NB4 (cell line): Measurements from ENCODE around the gene MAP3K9.

Source experiments
- DNase-seq: peaks from one replicate; pipeline ENCODE4 v3.0.0; 2010; ENCODE audit warnings: low read depth
- H3K4me3 ChIP-seq: one replicate; pipeline ENCODE4 v1.5.1; 2011; ENCODE audit warnings: mild to moderate bottlenecking, low read depth, low read length, moderate library complexity
- CTCF ChIP-seq: IDR thresholded peaks from one replicate; pipeline ENCODE4 v1.5.1; 2012; ENCODE audit warnings: low read depth, low read length
- MAX ChIP-seq: IDR thresholded peaks from 2 replicates; pipeline ENCODE4 v1.6.1; 2011; ENCODE audit warnings: low read depth, low read length
- MYC ChIP-seq: IDR thresholded peaks from 2 replicates; pipeline ENCODE4 v1.6.1; 2011; ENCODE audit warnings: low read depth, low read length
- POLR2A ChIP-seq: IDR thresholded peaks from 2 replicates; pipeline ENCODE4 v1.6.1; 2011; ENCODE audit warnings: mild to moderate bottlenecking; ENCODE audit not compliant: insufficient read length; ENCODE audit errors: extremely low read depth

MAP3K9 gene

GRCh38 chr14:70696026-70696425, 113.3 kb downstream of the MAP3K9 start:
- no peak for TF ChIP-seq MAX
- TF ChIP-seq MYC, result no peak
- TF ChIP-seq CTCF, result no peak
- TF ChIP-seq POLR2A, result no peak
- H3K4me3 ChIP-seq, result no peak overlapping the region
- no peak for DNase-seq

GRCh38 chr14:70692210-70692609, 117.1 kb downstream of the MAP3K9 start:
- no peak for DNase-seq
- no peak overlapping the region for H3K4me3 ChIP-seq
- TF ChIP-seq MYC (no peak), MAX (no peak), CTCF (no peak), POLR2A (no peak)

GRCh38 chr14:70685474-70686197, 123.7 kb downstream of the MAP3K9 start:
- TF ChIP-seq MAX, result no peak
- no peak for TF ChIP-seq MYC
- TF ChIP-seq CTCF, result no peak
- TF ChIP-seq POLR2A, result no peak
- DNase-seq, result no peak
- H3K4me3 ChIP-seq, result no peak overlapping the region

GRCh38 chr14:70683983-70684382, 125.3 kb downstream of the MAP3K9 start:
- DNase-seq, result no peak
- TF ChIP-seq MAX (no peak), POLR2A (no peak), MYC (no peak), CTCF (no peak)
- no peak overlapping the region for H3K4me3 ChIP-seq

GRCh38 chr14:70680748-70681147, 128.6 kb downstream of the MAP3K9 start:
- no peak overlapping the region for H3K4me3 ChIP-seq
- no peak for DNase-seq
- TF ChIP-seq MYC (no peak), MAX (no peak), POLR2A (no peak), CTCF (no peak)
